Heart right ventricle (tissue), 16 donors: ENCODE data around the gene GPHN. TPM values are rescaled to one million over a fixed set of nuclear protein-coding genes. Genes with fewer than 3 reads are reported as not detected.
"Not testable (repeated sequence)": the region's sequence is repeated elsewhere in the genome, so short reads cannot be mapped to it uniquely, and the experiment has no call there.

Experiments used
- ATAC-seq, 8 donors: fragments of 200-7000 bp; cut with Tn5 transposase; one replicate each; pipeline ENCODE4 v1.9.1; 2020; ENCODE audit warnings: mild to moderate bottlenecking in 8 of 8, moderate library complexity in 8 of 8, moderate number of reproducible peaks in 1 of 8
- DNase-seq, 2 donors: peaks; one replicate each; pipeline ENCODE4 v3.0.0-alpha.2; 2020
- H3K27ac ChIP-seq, 10 donors: fragments of 200-600 bp; sonication (generic) in 2 of 10; one replicate each; pipeline versions ENCODE4 v1.5.0 to v1.8.0; 2020 to 2022; ENCODE audit warnings: mild to moderate bottlenecking in 3 of 10
- H3K27me3 ChIP-seq, 7 donors: fragments of 200-600 bp; one replicate each; pipeline ENCODE4 v1.8.0; 2021 to 2022; ENCODE audit warnings: mild to moderate bottlenecking in 2 of 7
- H3K36me3 ChIP-seq, 9 donors: fragments of 200-600 bp; sonication (generic) in 1 of 9; one replicate each; pipeline versions ENCODE4 v1.5.0 to v1.8.0; 2020 to 2022; ENCODE audit warnings: mild to moderate bottlenecking in 2 of 9
- H3K4me1 ChIP-seq, 9 donors: fragments of 200-600 bp; sonication (generic) in 1 of 9; one replicate each; pipeline versions ENCODE4 v1.5.0 to v1.8.0; 2020 to 2022; ENCODE audit warnings: mild to moderate bottlenecking in 4 of 9
- H3K4me3 ChIP-seq, 10 donors: fragments of 200-600 bp; sonication (generic) in 2 of 10; one replicate each; pipeline versions ENCODE4 v1.5.0 to v1.8.0; 2020 to 2022; ENCODE audit warnings: mild to moderate bottlenecking in 7 of 10, moderate library complexity in 2 of 10
- H3K9me3 ChIP-seq, 11 donors: fragments of 200-600 bp in 10 of 11; sonication (generic) in 2 of 11; one replicate each; pipeline versions ENCODE4 v1.5.0 to v1.8.0; 2013 to 2022; ENCODE audit warnings: mild to moderate bottlenecking in 2 of 11, control low read depth in 1 of 11, moderate library complexity in 1 of 11
- CTCF ChIP-seq, 9 donors: fragments of 200-600 bp; sonication (generic) in 2 of 9; IDR thresholded peaks; one replicate each; pipeline versions ENCODE4 v1.5.0 to v1.8.0; 2021 to 2022; ENCODE audit warnings: antibody characterized with exemption in 9 of 9, mild to moderate bottlenecking in 5 of 9, moderate library complexity in 1 of 9
- WGBS, 2 donors: extraction: QIAGEN DNeasy Blood & Tissue Kit; methylation state at CpG; one replicate each; pipeline ENCODE4 v1.1.7; 2013; ENCODE audit warnings: inconsistent platforms in 1 of 2; 5-methylcytosine and 5-hydroxymethylcytosine counted together
- intact Hi-C, 10 donors: fragments of 100-400 bp; cut with DNase I; formaldehyde crosslinking; loops; one replicate each; pipeline versions ENCODE4 v1.11.1 to v1.14.2; 2022
- polyA plus RNA-seq, 2 donors: library from polyadenylated mRNA; stranded (reverse); fragments of 200-250 nt; gene quantifications; one replicate each; pipeline ENCODE4 v1.2.3, GENCODE V29; 2013
- total RNA-seq, 10 donors: library from RNA; stranded (reverse); fragmentation: NEBNext Ultra II Directional in 3 of 10; extraction: Animal tissue kit (Norgen Biotek cat#: 25700) in 3 of 10; gene quantifications; one replicate each; pipeline versions ENCODE4 v1.2.1 to v1.2.4, GENCODE V29; 2021 to 2023
- donor health status: Arrhythmogenic right ventricular cardiomyopathy.
- donor health status: ischemic (EF 13 %, LVEDD 7.1; RV severe dilation, severe dysfunction).
- donor health status: healthy with polysubstance abuse.
- donor health status: DM: no; HTN: yes; CAD: no.
- donor health status: DM: no; HTN: no; CAD: no.
- donor health status: ischemic (EF 25% LVEDD 6.9; RV normal size, moderate dysfunction).
- donor health status: ischemic (EF 25% LVEDD 5.7; RV mildly dilated, moderate dysfunction).
- donor health status: healthy.
- donor health status: DM: yes; HTN: yes; CAD: no.
- donor health status: Ischemic cardiomyopathy.
- donor health status: ischemic (EF 35%, LVEDD 5.7; RV mildly dilated, moderate dysfunction).
- donor health status: nonischemic (EF 11% LVEDD 7.7; RV severe dilation, severe dysfunction).
- donor health status: DM: yes; HTN: yes; CAD: no.
- donor health status: PGD.
- donor health status: ischemic (EF 29% LVEDD 5.4; RV normal size, mild dysfunction).
- donor health status: nonischemic (EF 23%, LVEDD 6.1; RV moderate dilation, normal function).

Gene GPHN
- total and polyA plus RNA-seq, 12 donors = 12.2 to 48.0 (median 32.2) TPM

- intact Hi-C loops = no loop called here
- TF ChIP-seq CTCF (IDR thresholded peaks at IDR 0.05) = no peak
- H3K27ac ChIP-seq = peak overlapping the region in 1 of 10 donors; percentile 16
- peaks cover 0 to 23% (median 1%) of the 10 kb centered on the region in 9 donors for H3K4me1 ChIP-seq
- DNase-seq (no peak), ATAC-seq (no peak)
- H3K9me3 ChIP-seq = no peaks in the 10 kb centered on the region
- no peaks in the 10 kb centered on the region for H3K27me3 ChIP-seq
- H3K4me3 ChIP-seq = no peak overlapping the region
- H3K36me3 ChIP-seq = no peaks in the 10 kb centered on the region
- WGBS, 2 donors = 60 to 67% methylated on average over 4 of the region's 4 CpGs
Observed at GRCh38 chr14:66501592-66501991, 6.4 kb upstream of the GPHN start.

GRCh38 chr14:66502836-66503235 lies 5.1 kb upstream of the GPHN start:
- intact Hi-C loops, H3K9me3 ChIP-seq, H3K4me3 ChIP-seq, H3K36me3 ChIP-seq, ATAC-seq, H3K27me3 ChIP-seq, DNase-seq: not testable (repeated sequence)
- WGBS, 2 donors = 90 to 94% methylated on average over 5 of the region's 5 CpGs
- Histone ChIP-seq H3K27ac (peak overlapping the region in 4 of 10 donors; percentile 32 to 73 (median 53)), H3K4me1 (peaks cover 0 to 31% (median 11%) of the 10 kb centered on the region in 9 donors)

DNA sequence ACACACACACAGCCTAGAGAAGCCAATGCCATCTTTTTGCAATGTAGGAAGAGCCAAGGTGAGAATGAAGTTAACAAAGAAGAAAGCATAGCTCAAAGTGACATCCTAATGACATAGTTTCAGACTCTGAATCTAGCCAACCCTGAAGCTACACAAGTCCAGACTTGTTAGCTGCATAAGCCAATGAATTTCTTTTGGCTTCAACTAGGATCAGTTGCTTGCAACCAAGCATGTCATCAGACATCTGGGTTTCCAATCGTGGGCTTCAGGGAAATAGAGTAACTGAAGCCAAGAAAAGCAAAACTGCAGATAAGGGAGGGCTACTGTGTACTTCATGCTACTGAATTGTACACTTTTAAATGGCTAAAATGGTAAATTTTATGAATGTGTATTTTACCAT lies 4.4 kb upstream of the GPHN start:
- Histone ChIP-seq H3K4me3 (no peak overlapping the region), H3K36me3 (no peaks in the 10 kb centered on the region), H3K27ac (peak overlapping the region in 5 of 10 donors; percentile 32 to 73 (median 50)), H3K9me3 (no peaks in the 10 kb centered on the region), H3K4me1 (peaks cover 0 to 26% (median 12%) of the 10 kb centered on the region in 9 donors), H3K27me3 (no peaks in the 10 kb centered on the region)
- peak in 1 of 2 donors; percentile 58 for DNase-seq
- TF ChIP-seq CTCF (IDR thresholded peaks at IDR 0.05) = no peak
- intact Hi-C loops = no loop called here
- 38 to 57% methylated on average over 1 of the region's 1 CpG for WGBS, 2 donors
- ATAC-seq = peak in 1 of 8 donors; percentile 1

DNA sequence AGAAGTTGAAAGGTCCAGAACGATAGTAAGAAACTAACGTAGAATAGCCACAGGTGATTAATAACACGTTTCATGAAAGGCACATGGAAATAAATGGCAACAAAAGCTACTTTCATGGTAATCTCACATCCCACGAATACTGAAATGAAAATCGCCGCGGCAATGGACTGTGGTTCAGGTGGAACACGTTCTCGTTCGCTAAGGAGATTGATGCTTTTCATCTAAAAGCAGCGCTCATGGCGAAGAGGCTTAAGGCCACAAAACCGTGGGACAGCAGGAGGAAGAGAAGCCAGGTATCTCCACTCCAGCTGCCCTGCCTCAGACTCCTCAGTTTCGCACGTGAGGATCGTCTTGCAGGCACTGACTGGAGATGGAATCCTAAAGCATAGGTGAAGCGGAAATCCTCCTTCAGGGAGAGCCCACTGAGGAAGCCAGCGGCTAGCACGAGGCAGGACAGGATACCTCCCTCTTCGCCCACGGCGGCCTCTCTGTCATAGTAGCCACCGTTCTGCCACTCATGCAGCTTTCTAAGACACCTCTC lies 696 bp upstream of the GPHN start:
- no peak for DNase-seq
- intact Hi-C loops = loop anchor here in 1 of 10 donors (5.0 kb wide), 1 partner anchor 35 kb away; no protein-coding TSS in a partner anchor
- H3K27me3 ChIP-seq = peaks cover 0 to 6% (median 0%) of the 10 kb centered on the region in 7 donors
- WGBS, 2 donors = 2 to 3% methylated on average over 23 of the region's 23 CpGs
- H3K4me1 ChIP-seq = peaks cover 0 to 47% (median 35%) of the 10 kb centered on the region in 9 donors
- peak overlapping the region; percentile 80 to 96 (median 94) for H3K27ac ChIP-seq
- no peaks in the 10 kb centered on the region for H3K36me3 ChIP-seq
- H3K4me3 ChIP-seq = peak overlapping the region; percentile 30 to 95 (median 86)
- H3K9me3 ChIP-seq = no peaks in the 10 kb centered on the region
- TF ChIP-seq CTCF (IDR thresholded peaks at IDR 0.05) = no peak
- ATAC-seq = peak; percentile 8 to 54 (median 39)

- intact Hi-C loops = loop anchor here in 1 of 10 donors (5.0 kb wide), 1 partner anchor 34 kb away; no protein-coding TSS in a partner anchor
Observed at GRCh38 chr14:66508547-66508845, 549 bp downstream of the GPHN start.

More at GRCh38 chr14:66508547-66508845, 549 bp downstream of the GPHN start:
- no peaks in the 10 kb centered on the region for H3K36me3 ChIP-seq
- H3K27ac ChIP-seq = peak overlapping the region; percentile 80 to 96 (median 94)
- TF ChIP-seq CTCF (IDR thresholded peaks at IDR 0.05) = no peak
- H3K4me3 ChIP-seq = peak overlapping the region; percentile 63 to 95 (median 88)
- peaks cover 0 to 6% (median 0%) of the 10 kb centered on the region in 7 donors for H3K27me3 ChIP-seq
- H3K9me3 ChIP-seq = no peaks in the 10 kb centered on the region
- H3K4me1 ChIP-seq = peaks cover 0 to 55% (median 45%) of the 10 kb centered on the region in 9 donors
- ATAC-seq (no peak), DNase-seq (no peak)
- WGBS, 2 donors = 1% methylated on average over 19 of the region's 19 CpGs
